A549 (cell line): ENCODE data around the gene CMIP. TPM values are rescaled to one million over a fixed set of nuclear protein-coding genes. Genes with fewer than 3 reads are reported as not detected.

Experiments
- ATAC-seq, 2 experiments: fragments of 200-7000 bp in 1 of 2; fragments of >200 bp in 1 of 2; cut with Nextera tagmentation in 1 of 2; cut with Tn5 transposase in 1 of 2; 3 replicates each; pipeline versions ENCODE4 v1.8.0 to v1.9.1; 2018 to 2020; ENCODE audit warnings: mild to moderate bottlenecking in 1 of 2, moderate library complexity in 1 of 2
- CTCF ChIA-PET: fragments of 300-600 bp; sonication (Branson Sonifier 250); formaldehyde crosslinking; extraction: SDS; loops from one replicate; lab custom pipeline; 2021; ENCODE audit warnings: antibody characterized with exemption, inconsistent platforms; lab: Yijun Ruan, JAX
- POLR2A ChIA-PET: fragments of 350-600 bp; formaldehyde crosslinking; extraction: SDS; loops from one replicate; lab custom pipeline; 2021; ENCODE audit warnings: antibody characterized with exemption, inconsistent platforms; lab: Yijun Ruan, JAX
- DNase-seq, 2 experiments: peaks; one replicate each; pipeline versions ENCODE4 v3.0.0 to v3.0.0-alpha.2; 2011 to 2016; ENCODE audit warnings: low read depth in 1 of 2, low spot score in 1 of 2
- FAIRE-seq: peaks from 2 replicates; lab custom pipeline; 2011; peaks lifted over from hg19 to GRCh38; lab: Jason Lieb, UNC
- H3K27ac ChIP-seq, 2 experiments: fragments of >200 bp; sonication (Bioruptor Twin); formaldehyde crosslinking; 3 replicates each; pipeline ENCODE4 v1.5.1; 2016 to 2017
- H3K4me1 ChIP-seq: fragments of >200 bp; sonication (Bioruptor Twin); formaldehyde crosslinking; 3 replicates; pipeline ENCODE4 v1.6.1; 2016
- H3K4me2 ChIP-seq: fragments of >200 bp; sonication (Bioruptor Twin); formaldehyde crosslinking; 3 replicates; pipeline ENCODE4 v1.6.1; 2016
- H3K4me3 ChIP-seq: fragments of >200 bp; sonication (Bioruptor Twin); formaldehyde crosslinking; 3 replicates; pipeline ENCODE4 v1.5.1; 2016
- H3K9me3 ChIP-seq: fragments of >200 bp; sonication (Bioruptor Twin); formaldehyde crosslinking; 3 replicates; pipeline ENCODE4 v1.6.1; 2016
- BCL3 ChIP-seq: fragments of >200 bp; sonication (Bioruptor Twin); formaldehyde crosslinking; IDR thresholded peaks from 3 replicates; pipeline ENCODE4 v1.6.1; 2016
- CBX8 ChIP-seq: fragments of 200-600 bp; sonication (generic); IDR thresholded peaks from 2 replicates; pipeline ENCODE4 v1.6.1; 2016
- CHD2 ChIP-seq: fragments of 150-350 bp; IDR thresholded peaks from 2 replicates; pipeline ENCODE4 v1.6.1; 2014; ENCODE audit warnings: low read length; ENCODE audit not compliant: partially characterized antibody
- CHD4 ChIP-seq: fragments of 200-600 bp; sonication (generic); IDR thresholded peaks from 2 replicates; pipeline ENCODE4 v1.6.1; 2016; ENCODE audit warnings: antibody characterized with exemption, mild to moderate bottlenecking, borderline replicate concordance
- EHMT2 ChIP-seq: fragments of 200-600 bp; sonication (generic); IDR thresholded peaks from 2 replicates; pipeline ENCODE4 v1.6.1; 2016; ENCODE audit warnings: antibody characterized with exemption, low read depth, mild to moderate bottlenecking, moderate library complexity
- ELK1 ChIP-seq: fragments of 150-350 bp; IDR thresholded peaks from 2 replicates; pipeline ENCODE4 v1.6.1; 2014; ENCODE audit warnings: low read depth, mild to moderate bottlenecking, low read length
- FOSB ChIP-seq: fragments of 250-450 bp; sonication (Bioruptor Pico); IDR thresholded peaks from 2 replicates; pipeline ENCODE4 v1.5.0; 2020; ENCODE audit warnings: mild to moderate bottlenecking, moderate library complexity
- FOSL2 ChIP-seq, 2 experiments: fragments of 450-650 bp in 1 of 2; fragments of >200 bp in 1 of 2; sonication (Bioruptor Twin) in 1 of 2; formaldehyde crosslinking; IDR thresholded peaks; 2 replicates each; pipeline versions ENCODE4 v1.5.0 to v1.6.1; 2016 to 2020; ENCODE audit warnings: mild to moderate bottlenecking in 1 of 2, moderate library complexity in 1 of 2
- FOXS1 ChIP-seq: fragments of 250-450 bp; sonication (Bioruptor Pico); IDR thresholded peaks from 2 replicates; pipeline ENCODE4 v1.5.0; 2020; ENCODE audit warnings: mild to moderate bottlenecking, moderate library complexity
- HDAC2 ChIP-seq: fragments of 200-600 bp; sonication (generic); IDR thresholded peaks from 2 replicates; pipeline ENCODE4 v1.6.1; 2016
- HEYL ChIP-seq: fragments of 250-450 bp; sonication (Bioruptor Pico); IDR thresholded peaks from 2 replicates; pipeline ENCODE4 v1.8.0; 2021; ENCODE audit warnings: mild to moderate bottlenecking, moderate library complexity
- HOXB5 ChIP-seq: fragments of 250-450 bp; sonication (Bioruptor Pico); IDR thresholded peaks from 2 replicates; pipeline ENCODE4 v1.5.0; 2020; ENCODE audit warnings: mild to moderate bottlenecking, moderate library complexity
- JUN ChIP-seq, 2 experiments: fragments of >200 bp; sonication (Bioruptor Twin); formaldehyde crosslinking; IDR thresholded peaks; 2 replicates in 1 of 2; 3 replicates in 1 of 2; pipeline ENCODE4 v1.6.1; 2016 to 2017
- JUNB ChIP-seq: fragments of >200 bp; sonication (Bioruptor Twin); formaldehyde crosslinking; IDR thresholded peaks from 2 replicates; pipeline ENCODE4 v1.6.1; 2016
- KDM1A ChIP-seq: fragments of 200-600 bp; sonication (generic); IDR thresholded peaks from 2 replicates; pipeline ENCODE4 v1.6.1; 2016; ENCODE audit warnings: low read depth, mild to moderate bottlenecking
- MAX ChIP-seq: IDR thresholded peaks from 2 replicates; pipeline ENCODE4 v1.6.1; 2012
- PHF8 ChIP-seq: fragments of 200-600 bp; sonication (generic); IDR thresholded peaks from 2 replicates; pipeline ENCODE4 v1.6.1; 2016; ENCODE audit warnings: low read depth, mild to moderate bottlenecking, antibody characterized with exemption, moderate library complexity, borderline replicate concordance
- POLR2A ChIP-seq: IDR thresholded peaks from 2 replicates; pipeline ENCODE4 v1.6.1; 2012; ENCODE audit warnings: mild to moderate bottlenecking, low read length
- POLR2AphosphoS2 ChIP-seq: conservative IDR thresholded peaks from 2 replicates; pipeline ENCODE4 v1.6.1; 2012; ENCODE audit warnings: low read length, improper control_type of control experiment, inconsistent platforms
- RAD21 ChIP-seq, 2 experiments: fragments of >200 bp in 1 of 2; sonication (Bioruptor Twin) in 1 of 2; formaldehyde crosslinking in 1 of 2; IDR thresholded peaks in 1 of 2; conservative IDR thresholded peaks in 1 of 2; 2 replicates in 1 of 2; 3 replicates in 1 of 2; pipeline ENCODE4 v1.6.1; 2012 to 2018; ENCODE audit warnings: inconsistent platforms in 1 of 2
- RCOR1 ChIP-seq: fragments of 150-350 bp; IDR thresholded peaks from 2 replicates; pipeline ENCODE4 v1.6.1; 2014; ENCODE audit warnings: antibody characterized with exemption, low read length, low read depth
- RFX5 ChIP-seq: fragments of 450-650 bp; IDR thresholded peaks from 2 replicates; pipeline ENCODE4 v1.7.1; 2014; ENCODE audit warnings: antibody characterized with exemption, mild to moderate bottlenecking, moderate library complexity
- RNF2 ChIP-seq: fragments of 200-600 bp; sonication (generic); IDR thresholded peaks from 2 replicates; pipeline ENCODE4 v1.6.1; 2016; ENCODE audit warnings: low read depth, mild to moderate bottlenecking, antibody characterized with exemption, moderate library complexity, borderline replicate concordance
- SMC3 ChIP-seq: fragments of >200 bp; sonication (Bioruptor Twin); formaldehyde crosslinking; IDR thresholded peaks from 3 replicates; pipeline ENCODE4 v1.6.1; 2018; ENCODE audit warnings: inconsistent platforms
- ZC3H11A ChIP-seq: fragments of 450-650 bp; IDR thresholded peaks from 2 replicates; pipeline ENCODE4 v1.6.1; 2014; ENCODE audit warnings: antibody characterized with exemption, mild to moderate bottlenecking
- ZNF302 ChIP-seq: fragments of 250-450 bp; sonication (Bioruptor Pico); IDR thresholded peaks from 2 replicates; pipeline ENCODE4 v1.9.0; 2021; ENCODE audit warnings: inconsistent platforms, mild to moderate bottlenecking, moderate library complexity
- ZSCAN20 ChIP-seq: fragments of 250-450 bp; sonication (Bioruptor Pico); IDR thresholded peaks from 2 replicates; pipeline ENCODE4 v1.8.0; 2022; ENCODE audit warnings: mild to moderate bottlenecking, moderate library complexity
- WGBS: methylation state at CpG from one replicate; pipeline ENCODE4 v1.1.6; 2017; ENCODE audit errors: missing lambda C conversion rate; 5-methylcytosine and 5-hydroxymethylcytosine counted together
- polyA plus RNA-seq, 4 experiments: library from polyadenylated mRNA; depleted of rRNA in 3 of 4; stranded (reverse); fragments of >200 nt; fragmentation: RNase III in 1 of 4; extraction: RNeasy Plus Mini Kit Qiagen cat#74134 plus additional on column Dnase treatment in 1 of 4; gene quantifications; 2 replicates in 3 of 4; 3 replicates in 1 of 4; pipeline ENCODE4 v1.2.3, GENCODE V29; 2011 to 2017
- TF ChIP-seq, protein P1 (sequence below): fragments of >200 bp; sonication (Bioruptor Twin); formaldehyde crosslinking; IDR thresholded peaks from 2 replicates; pipeline ENCODE4 v1.6.1; 2016

The CMIP gene
- polyA plus RNA-seq, 2 of the 4 experiments (the other 2 are of a cell fraction), result 21.6 to 125 TPM

- ChIA-PET CTCF (interaction anchor here (0.6 to 2.7 kb wide), 8 partner anchors 11 to 203 kb away, joined by 3 to 10 read pairs (median 4); no protein-coding TSS in a partner anchor), POLR2A (interaction anchor here (0.6 to 0.8 kb wide), 3 partner anchors 19 to 75 kb away, joined by 3 to 4 read pairs (median 3); no protein-coding TSS in a partner anchor)
- WGBS, result 14% methylated on average over 13 of the region's 13 CpGs
- peak overlapping the region; percentile 78 to 86 for H3K27ac ChIP-seq
- ATAC-seq, result peak; percentile 73 to 75
- no peaks in the 10 kb centered on the region for H3K9me3 ChIP-seq
- no peak for FAIRE-seq
- no peak overlapping the region for H3K4me3 ChIP-seq
- TF ChIP-seq EHMT2, result no peak
- no peak for TF ChIP-seq FOXS1 (CRISPR knock-in tag)
- TF ChIP-seq PHF8, result no peak
- no peak for TF ChIP-seq HDAC2
- TF ChIP-seq ELK1, result no peak
- peak; percentile 33; the same call in 1 of the 2 replicates for TF ChIP-seq FOSL2 (IDR thresholded peaks at IDR 0.05)
- TF ChIP-seq FOSL2 (CRISPR knock-in tag; IDR thresholded peaks at IDR 0.05), result peak; percentile 78
- no peak for TF ChIP-seq CBX8
- TF ChIP-seq RNF2, result no peak
- peak; percentile 23 for TF ChIP-seq JUNB
- TF ChIP-seq KDM1A, result peak; percentile 77
- TF ChIP-seq MAX, result peak; percentile 78
- TF ChIP-seq JUN (IDR thresholded peaks at IDR 0.05), result peak in 1 of 2 experiments; percentile 57; a peak in 3 of 5 replicates
- peak; percentile 23; the same call in 1 of the 3 replicates for TF ChIP-seq SMC3
- no peak for TF ChIP-seq CHD2
- no peak for TF ChIP-seq BCL3
- no peak for TF ChIP-seq FOSB (CRISPR knock-in tag)
- TF ChIP-seq RAD21 (conservative IDR thresholded peaks at IDR 0.05 in 1 of 2, IDR thresholded peaks at IDR 0.05 in 1 of 2), result peak in 1 of 2 experiments; percentile 21; a peak in 2 of 5 replicates
- no peak for TF ChIP-seq ZNF302 (CRISPR knock-in tag)
- TF ChIP-seq HOXB5 (CRISPR knock-in tag), result no peak
- TF ChIP-seq, protein P1, sequence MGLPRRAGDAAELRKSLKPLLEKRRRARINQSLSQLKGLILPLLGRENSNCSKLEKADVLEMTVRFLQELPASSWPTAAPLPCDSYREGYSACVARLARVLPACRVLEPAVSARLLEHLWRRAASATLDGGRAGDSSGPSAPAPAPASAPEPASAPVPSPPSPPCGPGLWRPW, result no peak
- peak; percentile 60 to 87 for DNase-seq
- H3K4me1 ChIP-seq, result peaks cover 93% of the 10 kb centered on the region
- peak overlapping the region; percentile 83 for H3K4me2 ChIP-seq
Observed at GRCh38 chr16:81567987-81568748, 123.6 kb downstream of the CMIP start.

GRCh38 chr16:81568749-81569087 is 124.1 kb downstream of the CMIP start:
- Histone ChIP-seq H3K4me1 (peaks cover 92% of the 10 kb centered on the region), H3K4me3 (no peak overlapping the region), H3K4me2 (peak overlapping the region; percentile 83), H3K9me3 (no peaks in the 10 kb centered on the region), H3K27ac (peak overlapping the region; percentile 78 to 86)
- no peak for ATAC-seq
- WGBS, result 56% methylated on average over 8 of the region's 8 CpGs
- DNase-seq, result no peak
- POLR2A ChIA-PET, result interaction anchor here (0.8 kb wide), 1 partner anchor 22 kb away, joined by 3 read pairs; no protein-coding TSS in a partner anchor
- CTCF ChIA-PET, result interaction anchor here (1.0 to 2.7 kb wide), 5 partner anchors 11 to 203 kb away, joined by 3 to 10 read pairs (median 5); no protein-coding TSS in a partner anchor
- FAIRE-seq, result no peak
- no peak for TF ChIP-seq ZSCAN20 (CRISPR knock-in tag)
- no peak for TF ChIP-seq KDM1A
- TF ChIP-seq RCOR1, result no peak
- TF ChIP-seq POLR2A, result no peak
- no peak for TF ChIP-seq POLR2AphosphoS2
- no peak for TF ChIP-seq HEYL (CRISPR knock-in tag)
- TF ChIP-seq RFX5, result no peak
- no peak for TF ChIP-seq CHD4
- no peak for TF ChIP-seq ZC3H11A
